GM21723 (cell line): ENCODE data around the gene PILRB.
"Not testable (repeated sequence)": the region's sequence is repeated elsewhere in the genome, so short reads cannot be mapped to it uniquely, and the experiment has no call there.

ENCODE experiments used
- ATAC-seq: cut with Tn5 transposase; IDR thresholded peaks from one replicate; pipeline ENCODE4 v1.9.1; 2021; ENCODE audit warnings: mild to moderate bottlenecking, moderate library complexity; ENCODE audit not compliant: unreplicated experiment

PILRB gene

GRCh38 chr7:100353685-100354330, 4.1 kb upstream of the PILRB start:
- no peak for ATAC-seq

- no peak for ATAC-seq
These were observed 1.4 kb upstream of the PILRB start for GRCh38 chr7:100356416-100357068.

GRCh38 chr7:100357131-100357561, 771 bp upstream of the PILRB start:
- ATAC-seq, result no peak

- ATAC-seq, result no peak
These were observed 918 bp downstream of the PILRB start for GRCh38 chr7:100358857-100359212.

GRCh38 chr7:100360135-100360854, 2.4 kb downstream of the PILRB start:
- no peak for ATAC-seq

- ATAC-seq, result no peak
These were observed 5.2 kb downstream of the PILRB start for GRCh38 chr7:100363098-100363497.

- ATAC-seq, result not testable (repeated sequence)
These were observed 5.9 kb downstream of the PILRB start for GRCh38 chr7:100363797-100364196.

- ATAC-seq, result no peak
These were observed 6.6 kb downstream of the PILRB start for GRCh38 chr7:100364480-100364879.

GRCh38 chr7:100365998-100366367, 8.1 kb downstream of the PILRB start:
- ATAC-seq, result not testable (repeated sequence)

- ATAC-seq, result no peak
These were observed 8.7 kb downstream of the PILRB start for GRCh38 chr7:100366411-100367250.

- ATAC-seq, result no peak
These were observed 9.3 kb downstream of the PILRB start for GRCh38 chr7:100367251-100367620.

- ATAC-seq, result no peak
These were observed 10.0 kb downstream of the PILRB start for GRCh38 chr7:100367676-100368613.

GRCh38 chr7:100369105-100369504, 11.2 kb downstream of the PILRB start:
- ATAC-seq, result peak; percentile 63

GRCh38 chr7:100370303-100370702, 12.4 kb downstream of the PILRB start:
- no peak for ATAC-seq

- ATAC-seq, result no peak
These were observed 12.8 kb downstream of the PILRB start for GRCh38 chr7:100370746-100371145.

- no peak for ATAC-seq
These were observed 13.7 kb downstream of the PILRB start for GRCh38 chr7:100371561-100372171.

GRCh38 chr7:100372256-100372655, 14.3 kb downstream of the PILRB start:
- no peak for ATAC-seq

- ATAC-seq, result no peak
These were observed 14.8 kb downstream of the PILRB start for GRCh38 chr7:100372694-100373093.

GRCh38 chr7:100373261-100373831, 15.4 kb downstream of the PILRB start, which contains the start of gene PILRA:
PILRA (plus strand) TSS chr7:100373487; CDS start chr7:100373657, 170 bp downstream.
- no peak for ATAC-seq
